GM11168 (cell line): ENCODE measurements around the gene FOXF1.

Experiments used
- in situ Hi-C: fragments of 300-500 bp; cut with MboI; formaldehyde crosslinking; loops from one replicate; pipeline ENCODE4 v1.12.0; 2022; ENCODE audit warnings: low sequenced_read_pairs; ENCODE audit not compliant: unreplicated experiment

Gene FOXF1

DNA sequence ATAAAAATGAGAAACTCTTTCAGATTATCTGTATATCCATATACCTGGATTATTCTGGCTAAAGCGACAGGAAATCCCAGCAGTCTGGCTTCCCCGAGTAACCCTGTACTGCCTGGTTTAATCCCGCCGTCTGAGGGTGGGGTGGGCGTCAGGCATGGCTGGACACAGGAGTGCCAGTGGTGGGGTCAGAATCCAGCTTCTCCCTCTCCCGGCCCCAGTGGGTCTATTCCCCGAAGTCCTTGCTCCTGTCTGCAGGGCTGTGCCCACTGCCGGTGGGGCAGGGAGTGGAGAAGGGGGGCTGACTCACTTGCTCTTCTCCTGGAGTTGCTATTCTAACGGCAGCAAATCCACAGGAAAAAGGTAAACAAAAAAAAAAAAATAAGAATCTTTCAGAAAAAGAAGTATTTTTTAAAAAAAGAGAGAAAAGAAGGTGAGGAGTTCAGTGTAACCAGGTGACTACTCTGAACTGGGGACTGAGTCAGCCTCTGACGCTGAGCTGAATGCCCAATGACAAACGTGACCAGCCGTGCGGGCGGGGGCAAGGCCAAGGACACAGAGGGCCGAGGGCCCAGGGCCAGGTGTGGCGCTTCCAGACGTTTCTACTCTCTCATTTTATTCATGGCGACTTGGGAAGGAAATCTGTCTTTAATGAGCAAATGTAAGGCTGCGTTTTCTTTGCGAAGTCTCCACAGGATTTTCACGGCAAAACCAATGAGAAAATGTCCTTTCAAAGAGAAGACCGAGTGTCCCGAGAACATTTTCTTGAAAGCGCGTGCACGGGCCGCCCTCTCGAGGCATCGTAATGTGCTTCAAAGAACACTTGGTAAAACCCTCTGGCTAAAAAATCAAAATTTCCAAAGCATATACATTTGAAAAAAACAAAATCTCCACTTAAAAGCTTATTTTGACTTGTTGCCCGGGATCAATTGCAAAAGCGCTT is 20.2 kb downstream of the FOXF1 start:
- in situ Hi-C loops: no loop called here

DNA sequence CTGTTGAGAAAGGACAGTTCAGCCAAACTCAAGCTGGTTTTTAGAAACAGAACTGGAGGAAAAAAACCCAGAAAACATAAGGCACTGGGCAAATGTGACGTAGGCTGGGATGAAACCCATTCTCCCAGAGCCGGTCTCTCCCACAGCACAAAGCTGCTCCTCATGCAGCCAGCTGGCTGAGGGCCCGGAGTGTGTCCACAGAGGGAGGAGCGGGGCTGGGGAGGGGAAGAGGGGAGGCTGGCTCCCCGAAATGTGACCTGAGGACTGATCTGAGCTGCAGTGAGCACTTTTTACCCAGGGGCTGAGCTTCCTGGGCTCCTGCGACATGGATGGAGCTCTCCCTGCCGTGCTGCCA is 20.8 kb downstream of the FOXF1 start:
- in situ Hi-C loops: no loop called here

DNA sequence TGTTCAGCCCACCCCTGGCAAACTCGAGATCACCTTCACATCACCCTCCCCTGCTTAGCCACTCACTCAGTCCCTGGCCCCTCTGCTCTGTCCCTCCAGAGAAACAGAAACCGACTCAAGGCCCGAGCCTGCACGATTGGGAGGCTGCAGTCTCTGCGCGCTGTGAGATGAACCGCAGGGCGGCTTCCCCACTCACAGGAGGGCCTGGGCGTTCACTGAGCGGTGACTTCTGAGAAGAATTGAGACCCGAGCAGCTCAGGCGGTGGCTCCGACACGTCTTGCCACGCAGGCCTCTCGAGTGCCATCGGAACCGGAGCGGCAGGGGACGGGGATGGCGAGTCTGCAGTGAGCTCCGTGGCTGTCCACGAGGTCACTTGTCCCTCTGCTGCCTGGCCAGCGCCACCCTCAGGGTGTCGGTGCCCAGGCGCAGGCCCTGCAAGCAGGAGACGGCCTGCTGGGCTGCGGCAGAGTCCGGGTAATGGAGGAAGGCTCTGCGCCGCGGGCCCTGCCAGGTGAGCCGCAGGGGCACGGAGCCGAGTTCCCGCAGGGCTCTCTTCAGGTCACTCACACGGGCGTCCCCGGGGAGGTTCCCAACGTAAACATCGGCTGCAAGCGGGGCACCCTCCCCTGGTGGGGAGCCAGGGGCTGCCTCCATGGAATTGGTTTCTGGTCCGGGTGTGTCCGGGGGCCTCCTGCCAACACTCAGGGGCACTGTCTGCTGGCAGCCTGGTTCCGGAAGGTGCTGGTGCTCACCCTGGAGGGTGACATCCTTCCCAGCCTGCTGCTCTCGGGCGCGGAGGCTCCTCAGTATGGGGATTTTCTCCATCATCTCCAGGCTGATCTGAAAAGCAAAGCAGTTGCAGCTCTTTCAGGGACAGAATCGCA is 21.6 kb downstream of the FOXF1 start:
- in situ Hi-C loops: no loop called here

DNA sequence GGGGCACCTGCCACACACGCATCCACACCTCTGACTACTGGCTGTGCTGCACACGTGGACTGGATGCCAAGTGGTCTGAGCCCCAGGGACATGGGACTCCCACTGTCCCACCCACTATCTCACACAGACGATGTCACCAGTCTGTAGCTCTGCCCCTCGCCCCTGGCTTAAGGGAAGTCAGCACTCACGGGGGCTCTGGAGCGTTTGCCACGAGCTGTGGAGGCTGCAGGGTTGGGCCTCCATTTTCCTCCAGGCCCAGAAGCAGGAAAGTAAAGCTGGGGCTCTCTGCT is 22.1 kb downstream of the FOXF1 start:
- in situ Hi-C loops: no loop called here

DNA sequence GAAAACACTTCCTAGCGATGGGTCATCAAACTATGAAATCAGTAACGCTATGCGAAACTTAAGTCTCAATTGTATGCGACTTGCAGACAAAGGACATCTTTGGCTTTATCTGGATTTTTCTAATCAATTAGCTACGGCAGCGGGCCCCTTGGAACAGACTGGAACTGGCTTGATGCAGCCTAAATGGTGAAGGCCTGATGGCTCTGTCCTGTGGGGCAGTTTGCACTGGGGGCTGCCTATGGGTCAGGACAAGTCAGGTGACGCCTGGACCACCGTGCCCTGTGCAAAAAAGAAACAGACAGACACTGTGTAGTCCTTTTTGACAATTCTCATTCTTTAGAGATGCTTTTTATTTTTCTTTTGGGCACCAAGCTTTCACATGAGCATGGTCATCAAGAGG is 22.7 kb downstream of the FOXF1 start:
- in situ Hi-C loops: no loop called here

DNA sequence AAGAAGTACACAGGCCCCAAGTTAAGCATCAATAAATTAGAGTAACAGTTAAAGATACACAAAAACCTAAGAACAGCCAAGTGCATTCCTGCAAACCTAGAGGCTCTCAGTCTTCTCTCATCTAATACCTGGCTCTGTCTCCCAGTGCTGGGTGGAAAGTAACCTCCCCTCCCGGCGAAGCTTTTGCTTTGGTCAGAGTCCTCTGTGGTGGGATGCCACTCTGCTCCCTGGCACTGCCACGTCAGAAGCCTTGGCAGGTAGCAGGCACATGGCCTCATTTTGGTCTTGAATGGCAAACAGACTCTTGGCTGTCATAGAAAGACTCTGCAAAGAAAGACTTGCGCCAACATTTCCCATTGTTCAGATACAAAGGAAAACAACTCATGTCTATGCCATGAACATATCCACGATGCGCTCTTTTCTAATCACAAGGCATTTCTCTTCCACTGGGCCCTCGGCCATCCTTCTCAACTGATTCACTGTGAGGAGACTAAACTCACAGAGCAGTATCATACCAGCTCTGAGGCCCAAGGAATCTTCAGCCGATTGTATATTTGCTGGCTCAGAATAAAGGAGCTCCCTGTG is 23.5 kb downstream of the FOXF1 start:
- in situ Hi-C loops: no loop called here

DNA sequence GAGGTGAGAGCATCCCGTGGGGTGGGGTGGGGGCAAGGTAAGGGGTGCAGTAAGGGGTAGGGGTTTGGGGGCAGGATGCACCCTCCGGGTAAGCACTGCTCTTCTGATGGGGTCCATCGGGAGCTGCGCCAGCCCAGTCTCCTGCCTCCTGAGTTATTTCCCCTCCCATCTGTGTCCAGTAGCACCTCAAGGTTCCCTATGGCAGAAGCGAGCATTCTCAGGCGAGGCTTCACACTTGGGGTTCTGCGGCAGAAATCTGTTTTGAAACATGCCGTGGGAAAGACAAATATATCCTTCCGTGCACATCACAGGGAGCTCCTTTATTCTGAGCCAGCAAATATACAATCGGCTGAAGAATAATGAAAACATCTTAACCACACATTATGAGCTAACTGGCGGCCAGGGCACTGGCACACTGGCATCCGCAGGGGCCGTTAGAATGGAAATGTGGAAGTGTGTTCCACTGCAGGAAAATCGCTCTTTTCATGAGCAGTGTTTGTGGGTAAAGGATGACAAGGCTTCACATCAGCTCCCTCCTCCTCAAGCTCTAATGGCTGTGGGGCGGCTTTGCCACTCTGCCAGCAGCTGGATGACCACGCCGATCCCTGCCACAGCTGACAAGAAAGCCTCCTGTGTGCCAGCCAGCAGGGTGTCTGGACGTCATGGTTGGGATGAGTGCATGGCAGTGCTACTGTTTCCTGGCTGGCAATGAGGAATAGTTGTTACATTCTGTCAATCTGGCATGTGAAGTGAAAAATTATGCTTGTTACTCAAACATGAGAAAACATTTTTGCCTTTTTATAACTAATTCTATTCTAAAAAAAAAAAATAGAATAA is 24.7 kb downstream of the FOXF1 start:
- in situ Hi-C loops: no loop called here

DNA sequence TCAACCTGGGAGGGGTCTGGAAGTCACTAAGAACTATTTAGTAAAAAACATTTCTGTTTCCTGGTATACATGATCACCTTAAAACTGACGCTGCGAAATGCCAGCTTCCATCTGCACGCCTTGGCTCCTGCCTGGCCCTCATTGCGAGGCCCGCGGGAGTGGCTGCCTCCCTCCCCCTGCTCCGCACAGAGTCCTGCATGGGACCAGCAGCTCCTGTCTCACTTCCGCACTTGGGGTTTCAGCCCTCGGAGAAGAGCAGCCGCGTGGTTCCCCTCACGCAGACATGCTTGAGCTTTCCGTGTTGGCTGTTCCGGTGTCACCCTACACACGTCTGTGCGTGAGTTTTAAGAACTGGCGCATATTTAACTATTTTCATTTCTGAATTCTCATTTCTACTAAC is 26.3 kb downstream of the FOXF1 start:
- in situ Hi-C loops: no loop called here

DNA sequence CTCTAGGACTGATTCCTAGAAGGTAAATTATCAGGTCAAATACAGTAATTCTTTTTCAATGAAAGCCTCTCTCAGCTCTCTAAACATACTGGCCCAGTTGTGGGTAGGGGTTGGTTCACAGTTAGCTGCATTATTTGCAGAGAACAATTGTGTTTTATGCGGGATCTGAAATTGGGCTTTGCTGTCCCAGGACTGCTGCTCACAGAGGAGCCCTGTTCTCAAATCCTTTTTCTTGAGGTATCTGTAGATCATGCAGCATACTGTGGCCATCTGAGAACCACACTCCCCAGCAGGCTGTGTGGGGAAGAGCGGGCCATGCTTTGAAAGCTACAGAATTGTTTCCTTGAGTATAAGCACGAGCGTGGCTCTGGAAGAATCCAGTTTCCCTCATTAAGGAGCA is 27.2 kb downstream of the FOXF1 start:
- in situ Hi-C loops: no loop called here

DNA sequence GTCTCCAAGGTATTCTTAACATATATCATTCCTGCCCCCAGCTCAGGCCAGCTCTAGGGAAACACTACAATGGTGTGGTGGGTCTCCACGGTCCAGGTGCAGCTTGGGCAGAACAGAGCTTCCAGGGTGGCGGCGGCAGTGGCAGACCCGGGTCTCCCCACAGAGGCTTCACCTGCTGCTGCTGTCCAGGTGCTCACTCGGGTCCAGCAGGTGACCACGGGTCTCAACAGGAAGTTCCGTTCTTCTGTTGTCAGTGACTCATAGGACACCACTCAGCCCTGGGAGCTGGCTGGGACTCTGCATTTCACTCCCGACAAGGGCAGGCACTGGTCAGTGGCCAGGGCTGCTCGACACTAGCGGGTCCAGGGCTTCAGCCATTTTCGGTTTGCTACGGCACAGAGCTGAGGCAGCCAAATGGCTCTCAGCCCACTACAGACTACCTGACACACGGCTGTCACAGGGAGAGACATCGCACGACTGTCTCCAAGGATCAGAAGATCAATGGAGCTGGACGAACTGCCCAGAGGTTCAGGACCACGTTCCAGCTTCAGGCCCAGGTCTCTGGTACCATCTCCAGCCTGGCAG is 28.0 kb downstream of the FOXF1 start:
- in situ Hi-C loops: no loop called here

DNA sequence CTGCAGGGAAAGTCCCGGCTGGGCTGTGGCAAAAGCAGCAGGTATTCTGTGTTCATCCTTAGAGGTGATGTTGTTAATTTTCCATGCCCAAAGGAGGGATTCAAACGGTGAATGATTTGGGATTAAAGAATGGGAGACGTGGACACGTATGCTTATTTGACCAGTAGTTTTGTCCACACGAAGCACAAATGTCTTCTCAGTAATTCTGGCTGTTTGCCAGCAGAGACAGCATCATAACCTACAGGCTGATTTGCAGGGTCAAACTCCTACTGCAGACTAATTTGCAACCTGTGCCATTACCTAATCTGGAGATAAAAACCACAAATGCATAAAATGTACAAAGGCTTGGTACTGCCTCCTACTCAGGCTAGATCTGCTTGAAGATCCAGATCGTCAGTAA is 30.6 kb downstream of the FOXF1 start:
- in situ Hi-C loops: no loop called here

DNA sequence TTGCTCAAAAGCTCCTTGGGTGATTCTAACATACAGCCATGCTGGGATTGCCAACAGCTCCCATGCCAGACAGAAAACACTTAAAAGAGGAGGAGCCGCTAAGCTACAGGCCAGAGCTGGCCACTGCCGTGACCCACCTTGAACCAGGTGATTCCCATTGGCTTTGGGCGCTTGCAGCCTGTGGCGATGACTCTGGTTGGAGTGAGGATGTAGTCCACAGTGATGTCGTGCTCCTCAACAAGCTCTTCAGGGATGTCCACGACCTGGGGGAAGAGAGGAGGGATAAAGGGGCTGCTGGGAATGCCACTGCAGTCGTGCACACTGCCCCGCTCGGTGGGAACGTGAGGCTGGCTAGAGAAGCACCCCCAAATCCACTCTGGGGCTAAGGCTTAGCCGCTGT is 31.2 kb downstream of the FOXF1 start:
- in situ Hi-C loops: no loop called here

DNA sequence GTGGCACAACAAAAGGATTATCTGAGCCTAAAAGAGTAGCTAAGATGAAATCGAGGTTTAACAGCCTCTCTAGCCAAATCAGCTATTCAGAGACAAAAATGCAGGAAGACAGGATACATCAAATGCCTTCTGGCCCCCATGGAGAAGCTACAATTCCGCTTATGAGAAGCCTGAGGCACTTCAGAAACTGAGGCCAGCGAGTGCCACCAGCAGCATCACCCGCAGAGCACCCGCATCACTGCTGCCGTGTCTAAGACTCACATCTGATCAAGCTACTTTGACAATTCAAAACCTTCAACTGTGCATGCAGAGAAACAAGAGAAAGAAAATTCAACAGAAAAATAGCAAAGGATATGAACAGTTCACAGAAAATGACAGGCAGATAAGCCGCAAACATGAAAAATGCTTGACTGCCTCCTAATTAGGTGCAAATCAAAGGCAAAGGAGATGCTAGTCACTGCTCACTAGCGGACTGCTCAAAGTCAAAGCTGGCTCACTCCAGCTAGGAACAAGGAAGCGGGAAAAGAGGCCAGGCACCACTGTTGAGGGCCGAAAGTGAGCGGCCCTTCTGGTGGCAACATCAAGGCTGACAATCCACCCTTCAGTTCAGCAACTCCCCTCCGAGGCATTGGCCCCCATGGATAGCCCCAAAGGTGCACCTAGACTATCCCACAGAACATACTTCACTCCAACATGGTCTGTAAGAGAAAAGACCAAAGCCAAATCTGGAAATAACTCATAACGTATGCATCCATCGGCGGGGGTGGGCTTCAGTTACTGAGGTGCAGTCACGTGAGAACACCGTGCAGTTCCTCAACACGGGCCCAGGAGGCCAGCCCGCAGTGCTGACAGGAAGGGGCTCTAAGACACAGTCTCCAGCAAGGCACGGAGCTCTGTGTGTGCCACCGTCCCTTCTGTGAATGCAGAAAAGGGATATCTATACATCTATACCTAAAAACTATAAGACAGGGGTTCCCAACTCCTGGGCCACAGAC is 32.7 kb downstream of the FOXF1 start:
- in situ Hi-C loops: no loop called here

DNA sequence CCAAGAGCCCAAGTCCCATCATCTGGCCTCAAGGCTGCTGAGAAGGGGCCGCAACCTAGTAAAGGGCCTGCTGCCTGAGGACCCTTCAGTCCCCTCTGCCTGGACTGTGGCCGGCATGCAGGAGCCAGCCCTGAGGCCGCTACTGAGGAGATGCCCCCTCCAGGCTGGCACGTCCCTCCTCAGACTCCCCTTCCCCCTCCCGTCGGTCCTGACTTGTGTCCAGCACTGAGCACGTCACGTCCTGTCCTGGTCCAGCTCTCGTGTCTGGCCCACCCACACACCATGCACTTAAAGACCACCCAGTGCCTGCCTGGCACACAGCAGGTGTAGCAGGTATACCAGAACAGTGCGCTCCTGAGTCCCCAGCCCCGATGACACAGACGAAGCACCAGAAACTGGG is 35.2 kb downstream of the FOXF1 start:
- in situ Hi-C loops: no loop called here

DNA sequence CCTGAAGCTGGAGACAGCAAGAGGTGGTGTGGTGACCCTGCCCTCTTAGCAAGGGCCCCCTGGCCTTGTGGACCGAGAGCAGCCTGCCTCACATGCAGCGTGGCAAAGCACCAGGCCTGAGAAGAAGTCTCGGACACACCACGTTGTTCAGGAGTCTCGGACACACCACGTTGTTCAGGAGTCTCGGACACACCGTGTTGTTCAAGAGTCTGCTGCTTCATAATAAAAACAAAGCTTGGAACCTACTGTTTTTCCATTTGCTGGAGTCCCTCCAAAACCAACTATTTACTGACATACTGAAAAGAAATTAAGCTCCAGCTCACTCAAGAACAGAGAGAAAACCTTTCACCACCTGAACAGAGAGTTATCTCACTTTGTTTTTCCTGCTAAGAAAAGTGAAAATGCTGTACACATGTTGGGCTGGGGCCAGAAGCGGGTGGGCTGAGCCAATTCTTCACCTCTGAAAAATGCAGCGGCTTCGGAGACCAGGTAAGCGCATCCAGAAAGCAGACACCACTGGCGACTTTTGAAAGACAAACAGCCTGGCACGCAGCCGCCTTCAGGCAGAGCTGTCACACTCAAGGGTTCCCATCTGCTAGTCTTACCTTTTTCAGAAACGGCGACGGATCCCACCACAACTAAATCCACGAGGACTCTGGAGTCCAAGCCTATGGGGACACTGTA is 35.8 kb downstream of the FOXF1 start:
- in situ Hi-C loops: no loop called here

DNA sequence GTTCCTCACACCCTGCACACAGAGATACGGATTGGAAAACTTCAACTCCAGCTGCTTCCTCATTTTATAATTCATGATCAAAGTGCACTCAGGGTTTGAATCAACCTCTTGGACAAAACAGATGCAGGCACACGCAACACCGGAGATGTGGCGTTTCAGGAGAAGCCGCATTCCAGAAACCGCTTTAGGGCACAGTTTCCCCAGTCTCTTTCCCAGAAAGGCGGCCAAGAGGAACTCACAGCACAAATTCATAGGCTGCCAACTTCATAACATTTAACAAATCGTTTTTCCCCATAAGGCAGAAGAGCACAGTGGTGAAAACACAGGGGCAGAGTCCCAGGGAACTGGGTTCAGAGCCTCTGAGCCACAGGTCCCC is 36.3 kb downstream of the FOXF1 start:
- in situ Hi-C loops: no loop called here

DNA sequence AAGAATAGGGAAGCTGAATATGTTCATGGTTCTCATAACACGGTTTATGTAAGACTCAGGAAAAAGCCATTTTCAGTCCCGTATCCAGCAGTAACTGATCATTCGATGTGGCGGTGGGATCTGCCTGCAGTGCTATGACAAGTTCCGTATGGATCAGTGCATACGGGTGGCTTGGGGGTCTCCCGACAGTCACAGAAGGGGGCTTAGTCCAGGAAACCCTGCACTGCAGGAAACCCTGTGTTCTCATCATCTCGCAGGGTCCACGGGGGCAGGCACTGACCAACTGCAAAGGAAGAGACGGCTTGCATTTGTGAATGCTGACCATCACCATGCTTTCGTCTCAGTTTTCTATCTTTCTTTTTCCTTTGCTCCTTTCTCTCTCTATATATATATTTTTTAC is 37.0 kb downstream of the FOXF1 start:
- in situ Hi-C loops: no loop called here
